Sigmoid colon (tissue), 4 donors: ENCODE data around the gene UNC5CL.

Experiments
- EP300 ChIP-seq, 4 donors: sonication (generic); formaldehyde crosslinking; IDR thresholded peaks; one replicate each; pipeline ENCODE4 v1.6.1; 2017; ENCODE audit warnings: antibody characterized with exemption in 4 of 4
- POLR2A ChIP-seq, 2 donors: fragments of 450-650 bp; IDR thresholded peaks; one replicate each; pipeline ENCODE4 v1.6.1; 2016; ENCODE audit warnings: antibody characterized with exemption in 2 of 2, mild to moderate bottlenecking in 2 of 2, moderate library complexity in 2 of 2
- TF ChIP-seq, protein P1 (sequence below), 4 experiments: fragments of 450-650 bp in 3 of 4; fragments of 200-600 bp in 1 of 4; IDR thresholded peaks; one replicate each; pipeline ENCODE4 v1.5.1; 2016 to 2019; ENCODE audit warnings: antibody characterized with exemption in 4 of 4, mild to moderate bottlenecking in 3 of 4, moderate library complexity in 2 of 4

- TF ChIP-seq POLR2A (IDR thresholded peaks at IDR 0.05) (no peak), EP300 (IDR thresholded peaks at IDR 0.05) (no peak)
- TF ChIP-seq, protein P1, sequence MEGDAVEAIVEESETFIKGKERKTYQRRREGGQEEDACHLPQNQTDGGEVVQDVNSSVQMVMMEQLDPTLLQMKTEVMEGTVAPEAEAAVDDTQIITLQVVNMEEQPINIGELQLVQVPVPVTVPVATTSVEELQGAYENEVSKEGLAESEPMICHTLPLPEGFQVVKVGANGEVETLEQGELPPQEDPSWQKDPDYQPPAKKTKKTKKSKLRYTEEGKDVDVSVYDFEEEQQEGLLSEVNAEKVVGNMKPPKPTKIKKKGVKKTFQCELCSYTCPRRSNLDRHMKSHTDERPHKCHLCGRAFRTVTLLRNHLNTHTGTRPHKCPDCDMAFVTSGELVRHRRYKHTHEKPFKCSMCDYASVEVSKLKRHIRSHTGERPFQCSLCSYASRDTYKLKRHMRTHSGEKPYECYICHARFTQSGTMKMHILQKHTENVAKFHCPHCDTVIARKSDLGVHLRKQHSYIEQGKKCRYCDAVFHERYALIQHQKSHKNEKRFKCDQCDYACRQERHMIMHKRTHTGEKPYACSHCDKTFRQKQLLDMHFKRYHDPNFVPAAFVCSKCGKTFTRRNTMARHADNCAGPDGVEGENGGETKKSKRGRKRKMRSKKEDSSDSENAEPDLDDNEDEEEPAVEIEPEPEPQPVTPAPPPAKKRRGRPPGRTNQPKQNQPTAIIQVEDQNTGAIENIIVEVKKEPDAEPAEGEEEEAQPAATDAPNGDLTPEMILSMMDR (IDR thresholded peaks at IDR 0.05), result no peak
Observed at GRCh38 chr6:41046084-41046483, 7.1 kb upstream of the UNC5CL start.
